Endothelial cell of hepatic sinusoid (primary cell): ENCODE results near the gene OPRD1.

ENCODE experiments used
- in situ Hi-C: cut with HindIII; loops from 2 replicates; pipeline ENCODE4 v1.10.0; 2017; ENCODE audit warnings: low sequenced_read_pairs

The OPRD1 gene

GRCh38 chr1:28878796-28879195, 66.8 kb downstream of the OPRD1 start:
- in situ Hi-C loops = no loop called here

- in situ Hi-C loops = loop anchor here (5.0 kb wide), 3 partner anchors 40 to 325 kb away; no protein-coding TSS in a partner anchor
These were observed 70.1 kb downstream of the OPRD1 start for GRCh38 chr1:28882009-28882628.

GRCh38 chr1:28883242-28883616, 71.3 kb downstream of the OPRD1 start:
- in situ Hi-C loops = loop anchor here (5.0 kb wide), 3 partner anchors 41 to 324 kb away; no protein-coding TSS in a partner anchor

DNA sequence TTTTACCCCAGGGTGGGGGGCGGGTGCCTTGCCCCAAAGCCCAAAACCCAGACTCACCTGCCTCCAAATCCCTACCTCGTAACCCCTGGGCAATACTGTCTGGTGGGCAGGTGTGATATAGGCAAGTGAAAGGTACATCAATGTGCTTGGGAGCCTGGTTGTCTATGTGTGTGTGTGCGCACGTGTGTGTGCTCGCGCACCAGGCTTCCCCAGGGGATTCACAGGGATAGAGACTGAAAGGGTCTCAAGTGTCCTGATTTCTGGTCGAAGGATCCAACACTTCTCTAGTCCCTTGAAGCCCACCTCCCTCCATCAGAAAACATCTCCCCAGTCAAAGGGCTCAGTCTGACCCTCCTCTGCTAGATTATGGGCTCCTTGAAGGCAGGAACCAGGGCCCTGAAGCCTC, 73.5 kb downstream of the OPRD1 start:
- in situ Hi-C loops = no loop called here

DNA sequence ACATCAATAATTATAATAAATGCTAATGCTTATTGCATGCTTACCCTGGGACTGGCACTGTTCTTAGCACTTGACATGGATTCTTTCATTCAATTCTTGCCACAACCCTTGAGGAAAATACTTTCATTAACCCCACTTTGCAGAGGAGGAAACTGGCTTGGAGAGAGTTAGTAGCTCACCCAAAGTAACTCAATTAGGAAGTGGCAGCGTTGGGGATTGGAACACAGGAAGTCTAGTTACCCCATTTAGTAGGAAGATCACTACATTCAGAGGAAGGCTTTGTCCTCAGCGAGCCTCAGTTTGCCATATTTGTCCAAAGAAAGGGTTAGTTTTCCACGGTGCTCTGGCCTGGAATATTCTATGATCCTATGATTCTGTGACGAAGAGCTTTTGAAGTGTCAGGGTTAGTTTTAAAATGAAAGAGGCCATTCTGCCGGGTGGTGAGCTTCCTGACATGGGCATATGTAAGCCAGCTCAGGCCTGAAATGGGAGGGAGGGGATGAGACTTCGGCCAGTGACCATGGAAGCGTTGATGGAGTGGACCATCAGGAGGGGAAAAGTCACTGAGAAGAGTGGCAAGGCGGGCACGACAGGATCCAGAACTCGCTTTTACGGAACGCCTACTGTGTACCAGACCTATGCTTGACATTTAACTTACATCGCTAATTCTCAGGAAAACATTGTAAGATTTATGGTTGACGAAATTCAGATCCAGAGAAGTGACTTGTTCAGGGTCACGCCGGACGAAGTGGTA, 74.2 kb downstream of the OPRD1 start:
- in situ Hi-C loops = no loop called here

DNA sequence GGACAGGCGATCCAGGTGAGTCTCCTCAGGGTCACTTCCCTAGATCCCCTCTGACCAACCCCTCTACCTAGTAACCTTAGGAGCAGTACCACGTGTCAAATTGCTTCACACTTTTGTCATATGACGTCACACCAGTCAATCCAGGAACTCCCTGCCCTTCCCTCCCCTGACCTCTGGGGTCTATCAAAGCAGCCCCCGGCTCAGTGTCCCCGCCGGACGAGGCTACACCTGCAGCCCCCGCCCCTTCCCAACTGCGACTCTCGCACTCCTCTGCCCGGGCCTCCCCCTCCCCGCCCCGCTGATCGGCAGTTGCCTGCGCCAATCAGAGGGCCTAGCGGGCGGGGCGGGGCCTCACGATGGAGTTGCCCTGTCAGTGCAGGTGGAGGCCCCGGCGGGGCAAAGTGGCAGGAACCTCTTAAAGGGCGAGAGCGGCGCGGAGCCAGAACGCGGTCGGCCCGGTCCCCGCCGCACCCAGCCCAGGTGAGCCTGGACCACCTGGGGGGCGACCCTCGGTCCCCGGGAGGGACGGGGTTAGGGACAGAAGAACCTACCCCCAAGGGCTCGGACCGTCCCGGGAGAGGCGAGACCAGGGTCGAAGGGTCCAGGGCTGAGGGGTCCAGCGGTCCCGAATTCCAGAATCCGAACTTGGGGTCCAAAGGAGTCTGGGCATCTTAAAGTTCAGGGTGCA, 74.9 kb downstream of the OPRD1 start:
- in situ Hi-C loops = no loop called here

DNA sequence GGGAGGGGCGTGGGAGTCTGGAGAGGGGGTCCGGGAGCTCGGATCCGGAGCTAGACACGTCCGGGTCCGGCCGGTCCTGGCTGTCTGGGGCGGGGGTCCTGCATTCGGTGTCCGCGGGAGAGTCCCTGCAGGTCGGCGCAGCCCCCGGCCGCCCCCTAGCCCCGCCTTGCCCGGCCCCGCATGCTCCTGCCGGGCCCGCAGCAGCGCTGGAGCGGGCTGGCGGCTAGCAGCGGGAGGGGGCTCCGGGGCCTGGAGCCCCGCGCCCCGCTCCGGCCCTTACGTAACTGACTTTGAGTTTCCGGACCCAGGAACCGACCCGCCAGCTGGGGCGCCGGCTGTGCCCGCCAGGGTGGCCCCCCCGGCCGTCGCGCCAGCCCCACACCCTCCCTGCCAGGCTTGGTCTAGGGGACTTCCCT, 75.5 kb downstream of the OPRD1 start:
- in situ Hi-C loops = no loop called here

DNA sequence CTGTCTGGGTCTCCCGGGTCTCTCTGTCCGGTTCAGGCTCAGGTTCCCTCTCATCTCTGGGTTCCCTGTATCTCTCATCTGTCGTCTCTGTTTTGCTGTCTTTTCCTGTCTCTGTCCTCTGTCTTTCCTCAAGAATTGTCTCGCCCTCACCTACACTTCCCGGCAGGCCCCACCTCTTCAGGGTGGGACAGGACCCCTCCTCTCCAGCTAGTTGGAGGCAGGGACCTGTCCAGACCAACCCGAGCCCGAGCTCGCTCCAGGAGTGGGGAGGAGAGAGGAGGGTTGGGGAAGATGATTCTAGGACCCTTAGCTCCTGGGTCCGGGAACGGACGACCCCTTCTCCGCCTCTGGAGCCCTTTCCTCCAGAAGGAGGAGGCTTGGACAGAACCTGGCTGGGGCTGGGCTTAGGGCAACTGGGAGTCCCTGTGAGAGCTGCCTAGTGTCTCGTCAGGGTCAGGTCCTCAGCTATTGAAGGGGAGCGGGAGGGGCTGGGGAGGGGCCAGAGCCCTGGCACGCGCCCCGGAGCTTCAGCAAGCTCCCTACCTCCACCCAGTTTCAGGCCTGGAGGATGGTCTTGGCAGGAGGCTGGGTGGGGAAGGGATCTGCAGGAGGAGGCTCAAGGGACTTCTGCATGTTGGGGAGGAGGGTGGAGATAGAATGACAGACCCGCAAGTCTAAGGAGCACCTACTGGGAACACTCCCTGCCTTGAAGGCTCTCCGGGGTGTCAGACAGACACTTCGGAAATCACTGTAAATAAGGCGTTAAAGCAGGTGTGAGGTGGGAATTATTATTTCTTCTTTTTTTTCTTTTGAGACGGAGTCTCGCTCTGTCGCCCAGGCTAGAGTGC, 76.1 kb downstream of the OPRD1 start:
- in situ Hi-C loops = no loop called here

GRCh38 chr1:28888915-28889314, 76.9 kb downstream of the OPRD1 start:
- in situ Hi-C loops = no loop called here

GRCh38 chr1:28889357-28889756, 77.4 kb downstream of the OPRD1 start:
- in situ Hi-C loops = no loop called here

DNA sequence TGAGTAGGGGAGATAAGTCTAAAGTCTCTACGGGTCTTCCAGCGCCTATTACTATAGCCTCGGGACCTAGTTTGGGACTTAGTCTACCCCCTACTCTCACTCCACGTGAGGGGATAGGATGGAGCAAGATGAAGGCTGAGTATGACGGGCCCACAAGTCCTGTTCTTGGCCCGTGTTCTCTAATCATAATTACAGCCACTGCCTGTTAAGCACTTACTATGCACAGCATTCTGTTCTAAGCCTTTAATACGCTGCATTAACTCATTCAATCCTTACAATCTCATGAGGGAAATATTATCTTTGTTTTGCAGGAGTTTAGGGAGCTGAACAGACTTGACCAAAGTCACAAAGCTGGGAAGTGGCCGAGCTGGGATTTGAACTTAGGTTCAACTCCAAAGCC, 78.5 kb downstream of the OPRD1 start:
- in situ Hi-C loops = no loop called here

DNA sequence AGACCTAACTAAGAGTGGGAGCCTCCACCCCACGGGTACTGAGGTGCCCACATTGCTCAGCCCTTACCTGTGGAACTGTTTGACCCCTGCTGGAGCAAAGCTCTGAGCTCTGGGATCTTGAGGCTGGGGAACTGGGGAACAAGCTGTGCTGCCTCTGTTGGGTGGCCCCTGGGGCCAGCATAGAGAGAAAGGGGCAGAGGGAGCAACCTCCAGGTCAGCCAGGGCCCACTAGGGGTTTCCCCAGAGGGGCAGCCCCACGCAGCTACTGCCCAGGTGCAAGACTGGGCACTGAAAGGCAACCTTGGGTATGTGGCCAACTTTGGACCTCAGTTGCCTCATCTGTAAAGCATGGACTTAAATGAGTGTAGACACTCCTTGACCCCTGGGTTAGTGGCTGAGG, 78.9 kb downstream of the OPRD1 start:
- in situ Hi-C loops = no loop called here

GRCh38 chr1:28891256-28891655, 79.3 kb downstream of the OPRD1 start:
- in situ Hi-C loops = no loop called here

DNA sequence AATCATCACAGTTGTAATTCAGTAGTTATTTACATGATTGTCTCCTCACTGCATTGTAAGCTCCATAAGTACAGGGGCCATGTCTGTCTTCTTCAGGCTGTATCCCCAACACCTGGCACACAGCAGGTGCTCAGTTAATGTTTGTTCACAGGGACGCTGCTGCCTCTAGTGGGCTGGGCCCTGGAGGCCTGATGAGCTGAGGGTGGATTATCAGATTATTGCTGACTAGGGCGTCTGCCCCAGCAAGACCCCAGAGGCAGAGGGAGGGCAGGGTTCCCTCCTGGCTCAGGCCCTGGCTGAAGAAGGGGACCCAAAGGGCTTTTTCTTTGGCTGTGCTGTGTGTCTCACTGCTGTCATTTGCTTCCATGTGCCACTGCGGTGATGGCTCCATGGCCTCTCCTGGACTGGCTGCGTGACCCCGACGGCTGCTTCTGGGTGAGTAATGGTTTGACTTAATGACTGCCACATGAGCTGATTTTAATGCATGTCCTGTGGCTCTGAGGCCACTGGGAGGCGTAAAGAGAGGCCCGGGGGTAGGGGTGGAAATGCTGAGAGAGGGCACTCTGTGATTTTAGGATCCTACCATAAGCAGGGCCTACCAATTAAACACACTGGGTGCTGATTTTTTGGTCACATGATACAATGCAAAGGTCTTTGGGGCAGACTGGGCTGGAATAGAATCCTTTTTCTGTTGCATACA, 81.6 kb downstream of the OPRD1 start:
- in situ Hi-C loops = no loop called here

DNA sequence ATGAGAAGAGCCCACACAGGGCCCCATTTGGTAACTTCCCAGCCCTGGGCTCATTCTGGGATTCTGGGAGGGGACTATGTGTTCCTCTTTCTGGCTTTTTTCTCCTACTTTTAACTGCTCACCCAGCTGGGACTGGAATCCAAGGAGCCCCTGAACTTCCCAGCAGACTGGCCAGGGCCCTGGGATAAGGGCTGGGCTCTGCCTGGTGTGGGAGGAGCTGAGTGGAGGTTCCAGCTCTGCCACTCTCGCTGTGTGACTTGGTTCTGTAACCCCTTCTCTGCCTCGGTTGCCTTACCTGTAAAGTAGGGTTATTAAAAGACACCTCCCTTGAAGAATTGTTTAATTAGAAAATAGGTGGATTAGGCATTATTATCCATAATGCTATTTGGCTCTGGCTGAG, 82.8 kb downstream of the OPRD1 start:
- in situ Hi-C loops = no loop called here

DNA sequence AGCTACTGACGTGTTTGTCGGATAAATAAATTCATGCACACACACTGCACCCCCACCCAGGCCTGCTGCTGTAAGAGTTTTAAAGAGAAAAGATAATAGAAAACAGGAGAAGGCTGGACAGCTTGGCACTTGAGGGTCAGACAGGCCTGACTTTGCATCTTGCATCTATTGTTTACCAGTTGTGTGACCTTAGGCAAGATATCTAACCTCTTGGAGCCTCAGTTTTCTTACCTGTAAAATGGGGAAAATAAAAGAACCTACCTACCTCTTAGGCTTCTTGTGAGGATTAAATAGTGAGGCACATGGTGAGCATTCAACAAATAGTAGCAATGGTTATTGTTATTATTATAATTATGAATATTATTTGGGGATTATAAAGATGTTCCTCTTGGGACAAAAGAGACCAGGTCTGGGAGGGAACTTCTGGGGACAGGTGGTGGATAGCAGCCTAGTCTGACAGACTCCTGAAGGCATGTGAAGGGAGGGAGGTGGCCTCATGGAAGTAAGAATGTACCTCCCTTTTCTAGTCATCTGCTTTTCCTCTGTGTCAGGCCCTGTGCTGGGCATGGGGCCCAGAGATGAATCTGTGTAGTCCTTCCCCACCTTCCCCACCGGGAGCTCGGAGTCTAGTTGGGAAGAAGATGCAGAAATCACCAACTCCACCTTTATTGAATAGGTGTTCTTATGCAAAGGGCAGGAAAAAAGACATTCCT, 84.1 kb downstream of the OPRD1 start:
- in situ Hi-C loops = no loop called here

DNA sequence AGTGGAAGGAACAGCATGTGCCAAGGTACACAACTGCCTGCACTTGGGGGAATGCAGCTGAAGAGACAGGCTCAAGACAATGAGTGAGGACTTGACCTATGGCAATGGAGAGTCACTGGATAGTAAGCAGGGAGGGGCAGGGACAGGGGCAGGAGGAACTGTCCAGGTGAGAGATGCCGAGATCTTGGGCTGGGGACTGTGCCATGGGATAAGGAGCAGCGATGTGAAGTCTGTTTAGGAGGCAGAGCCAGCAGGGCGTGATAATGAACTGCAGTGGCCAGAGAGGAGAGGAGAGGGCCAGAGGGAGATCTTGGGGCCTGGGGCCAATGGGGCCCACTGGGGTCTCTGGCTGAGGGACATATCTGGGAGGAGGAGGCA, 84.6 kb downstream of the OPRD1 start:
- in situ Hi-C loops = no loop called here

- in situ Hi-C loops = no loop called here
These were observed 85.8 kb downstream of the OPRD1 start for GRCh38 chr1:28897789-28898188.

GRCh38 chr1:28898405-28898881, 86.5 kb downstream of the OPRD1 start:
- in situ Hi-C loops = no loop called here

GRCh38 chr1:28899267-28899666, 87.3 kb downstream of the OPRD1 start:
- in situ Hi-C loops = no loop called here
